Transverse colon (tissue), 4 donors: ENCODE measurements around the gene SOS1.

Experiments used
- CTCF ChIP-seq, 5 experiments: fragments of 200-600 bp in 3 of 5; fragments of 450-650 bp in 2 of 5; sonication (generic) in 3 of 5; IDR thresholded peaks; 1 replicate in 2 of 5; 2 replicates in 3 of 5; pipeline ENCODE4 v1.5.1; 2016 to 2017; ENCODE audit warnings: antibody characterized with exemption in 5 of 5, inconsistent platforms in 3 of 5, mild to moderate bottlenecking in 2 of 5, moderate library complexity in 1 of 5
- EP300 ChIP-seq: sonication (generic); formaldehyde crosslinking; IDR thresholded peaks from one replicate; pipeline ENCODE4 v1.6.1; 2017; ENCODE audit warnings: antibody characterized with exemption, low read depth
- POLR2A ChIP-seq: fragments of 450-650 bp; IDR thresholded peaks from one replicate; pipeline ENCODE4 v1.6.1; 2016; ENCODE audit warnings: antibody characterized with exemption, mild to moderate bottlenecking, moderate library complexity
- POLR2AphosphoS5 ChIP-seq, 3 donors: sonication (generic); formaldehyde crosslinking; IDR thresholded peaks; one replicate each; pipeline ENCODE4 v1.6.1; 2016; ENCODE audit warnings: antibody characterized with exemption in 3 of 3

GRCh38 chr2:39080152-39080551 lies 40.7 kb downstream of the SOS1 start:
- no peak for TF ChIP-seq CTCF (IDR thresholded peaks at IDR 0.05)
- TF ChIP-seq EP300, result no peak
- TF ChIP-seq POLR2A, result no peak
- TF ChIP-seq POLR2AphosphoS5 (IDR thresholded peaks at IDR 0.05), result no peak
